OCI-LY3 (cell line): ENCODE results near the gene IFI6.
A peak's percentile ranks its signal among the peaks of the same experiment; 100 is the strongest.
"Not testable (repeated sequence)": the region's sequence is repeated elsewhere in the genome, so short reads cannot be mapped to it uniquely, and the experiment has no call there.

Experiments
- H2AFZ ChIP-seq: fragments of 200-600, 300-600 bp; shearing (Covaris generic); 2 replicates; pipeline ENCODE4 v1.6.0; 2014; ENCODE audit warnings: antibody characterized with exemption, low read depth, low read length
- H3K27ac ChIP-seq: fragments of 200-600, 300-600 bp; sonication (generic); 2 replicates; pipeline ENCODE4 v1.5.1; 2014; ENCODE audit warnings: mild to moderate bottlenecking, low read length, moderate library complexity, mixed read lengths
- H3K27me3 ChIP-seq: fragments of 200-600, 300-600 bp; sonication (generic); 2 replicates; pipeline ENCODE4 v1.6.1; 2014; ENCODE audit warnings: low read depth, low read length, mixed read lengths
- H3K36me3 ChIP-seq: fragments of 200-600, 300-600 bp; sonication (generic); replicated peaks from 2 replicates; pipeline ENCODE3; 2014; ENCODE audit warnings: low read depth, low read length, mixed read lengths
- H3K4me1 ChIP-seq: fragments of 300-600, 200-600 bp; sonication (generic); 2 replicates; pipeline ENCODE4 v1.6.1; 2014; ENCODE audit warnings: low read length, mixed read lengths
- H3K4me2 ChIP-seq: fragments of 200-600, 300-600 bp; sonication (generic); 2 replicates; pipeline ENCODE4 v1.6.1; 2014; ENCODE audit warnings: low read length, mixed read lengths
- H3K4me3 ChIP-seq: fragments of 300-600, 200-600 bp; sonication (generic); 2 replicates; pipeline ENCODE4 v1.5.1; 2014; ENCODE audit warnings: antibody characterized with exemption, mild to moderate bottlenecking, low read length, moderate library complexity
- H3K79me2 ChIP-seq: fragments of 300-600, 200-600 bp; shearing (Covaris generic); 2 replicates; pipeline ENCODE4 v1.6.1; 2014; ENCODE audit warnings: mild to moderate bottlenecking, low read length, mixed read lengths
- H3K9ac ChIP-seq: fragments of 300-600, 200-600 bp; shearing (Covaris generic); 2 replicates; pipeline ENCODE4 v1.6.0; 2014; ENCODE audit warnings: mild to moderate bottlenecking, low read length, moderate library complexity
- H3K9me3 ChIP-seq: fragments of 200-600, 300-600 bp; shearing (Covaris generic); 2 replicates; pipeline ENCODE4 v1.6.1; 2014; ENCODE audit warnings: low read length, mixed read lengths; ENCODE audit not compliant: insufficient read depth
- H4K20me1 ChIP-seq: fragments of 200-600, 300-600 bp; sonication (generic); 2 replicates; pipeline ENCODE4 v1.6.1; 2016; ENCODE audit warnings: low read length, mixed read lengths; ENCODE audit not compliant: insufficient read depth
- CTCF ChIP-seq: fragments of 200-600, 300-600 bp; sonication (generic); IDR thresholded peaks from 2 replicates; pipeline ENCODE4 v1.5.1; 2014; ENCODE audit warnings: antibody characterized with exemption, low read length, low read depth
- EZH2phosphoT487 ChIP-seq: fragments of 200-600 bp; shearing (Covaris generic); IDR thresholded peaks from 2 replicates; pipeline ENCODE4 v1.6.1; 2018; ENCODE audit warnings: antibody characterized with exemption, mixed run types, low read depth

IFI6 gene

GRCh38 chr1:27643600-27644368 lies 28.2 kb downstream of the IFI6 start:
- H3K9ac ChIP-seq, result no peak overlapping the region
- no peaks in the 10 kb centered on the region for H4K20me1 ChIP-seq
- peak overlapping the region; percentile 71 for H2AFZ ChIP-seq
- no peak for TF ChIP-seq EZH2phosphoT487
- peak; percentile 58 for TF ChIP-seq CTCF
- H3K4me1 ChIP-seq, result peaks cover 9% of the 10 kb centered on the region; the same call in 1 of the 2 replicates
- no peaks in the 10 kb centered on the region for H3K36me3 ChIP-seq
- no peaks in the 10 kb centered on the region for H3K79me2 ChIP-seq
- H3K4me2 ChIP-seq, result peak overlapping the region; percentile 41
- peak overlapping the region; percentile 30 for H3K4me3 ChIP-seq
- no peaks in the 10 kb centered on the region for H3K27me3 ChIP-seq
- no peak overlapping the region for H3K27ac ChIP-seq
- H3K9me3 ChIP-seq, result no peaks in the 10 kb centered on the region

GRCh38 chr1:27640514-27640913 lies 31.5 kb downstream of the IFI6 start:
- not testable (repeated sequence) for H4K20me1 ChIP-seq, H3K27me3 ChIP-seq, H2AFZ ChIP-seq, H3K36me3 ChIP-seq, H3K9ac ChIP-seq, H3K4me3 ChIP-seq, H3K27ac ChIP-seq, H3K79me2 ChIP-seq, H3K4me2 ChIP-seq, H3K9me3 ChIP-seq
- H3K4me1 ChIP-seq, result peaks cover 37% of the 10 kb centered on the region

DNA sequence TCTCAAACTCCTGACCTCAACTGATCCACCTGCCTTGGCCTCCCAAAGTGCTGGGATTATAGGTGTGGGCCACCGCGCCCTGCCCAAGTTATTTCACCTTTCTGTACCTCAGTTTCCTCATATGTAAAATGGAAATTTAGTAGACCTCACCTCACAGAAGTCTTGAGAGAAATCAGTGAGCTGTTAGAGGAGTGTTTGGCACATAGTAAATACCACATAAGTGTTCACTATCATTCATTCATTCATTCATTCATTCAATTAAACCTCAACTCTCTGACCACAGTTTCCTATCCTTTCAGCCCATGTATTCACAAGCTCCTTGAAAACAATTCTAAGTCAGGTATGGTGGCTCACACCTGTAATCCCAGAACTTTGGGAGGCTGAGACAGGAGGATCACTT lies 33.2 kb downstream of the IFI6 start:
- H3K79me2 ChIP-seq, result no peaks in the 10 kb centered on the region

GRCh38 chr1:27638047-27638734 lies 33.8 kb downstream of the IFI6 start:
- Histone ChIP-seq H3K36me3 (no peaks in the 10 kb centered on the region), H3K9me3 (no peaks in the 10 kb centered on the region), H2AFZ (no peak overlapping the region), H3K27me3 (no peaks in the 10 kb centered on the region), H3K27ac (peak overlapping the region; percentile 8; the same call in 1 of the 2 replicates), H3K79me2 (no peaks in the 10 kb centered on the region), H3K4me3 (no peak overlapping the region), H4K20me1 (no peaks in the 10 kb centered on the region), H3K4me2 (no peak overlapping the region), H3K9ac (no peak overlapping the region), H3K4me1 (peaks cover 47% of the 10 kb centered on the region)
- TF ChIP-seq EZH2phosphoT487, result no peak

More for the DNA sequence above, 33.2 kb downstream of the IFI6 start:
- no peak for TF ChIP-seq EZH2phosphoT487
- TF ChIP-seq CTCF, result no peak
- Histone ChIP-seq H3K4me2 (no peak overlapping the region), H3K27me3 (no peaks in the 10 kb centered on the region), H3K4me3 (no peak overlapping the region), H3K9ac (no peak overlapping the region), H3K36me3 (no peaks in the 10 kb centered on the region), H3K27ac (no peak overlapping the region), H3K4me1 (peaks cover 46% of the 10 kb centered on the region), H4K20me1 (no peaks in the 10 kb centered on the region), H3K9me3 (no peaks in the 10 kb centered on the region), H2AFZ (no peak overlapping the region)
